T-helper 1 cell (primary cell): ENCODE measurements around the gene ERAL1.
"Not testable (repeated sequence)": the region's sequence is repeated elsewhere in the genome, so short reads cannot be mapped to it uniquely, and the experiment has no call there.

Experiments
- DNase-seq, 5 donors: peaks; one replicate each; pipeline ENCODE4 v3.0.0-alpha.2; 2012 to 2020

ERAL1 gene

GRCh38 chr17:28853295-28853694 lies 1.5 kb upstream of the ERAL1 start:
- no peak for DNase-seq

- no peak for DNase-seq
These were observed 492 bp downstream of the ERAL1 start for GRCh38 chr17:28855336-28855679.

GRCh38 chr17:28856028-28856574 lies 1.3 kb downstream of the ERAL1 start:
- no peak for DNase-seq

- DNase-seq: no peak
These were observed 3.3 kb downstream of the ERAL1 start for GRCh38 chr17:28857905-28858800.

- no peak for DNase-seq
These were observed 4.1 kb downstream of the ERAL1 start for GRCh38 chr17:28858801-28859355.

GRCh38 chr17:28860363-28860808 lies 5.6 kb downstream of the ERAL1 start:
- no peak for DNase-seq

GRCh38 chr17:28861393-28862203 lies 6.8 kb downstream of the ERAL1 start:
- no peak for DNase-seq

- DNase-seq: no peak
These were observed 7.7 kb downstream of the ERAL1 start for GRCh38 chr17:28862561-28862960.

- no peak for DNase-seq
These were observed 9.1 kb downstream of the ERAL1 start for GRCh38 chr17:28863953-28864352.

GRCh38 chr17:28864991-28865849 lies 10.4 kb downstream of the ERAL1 start:
- no peak for DNase-seq

- DNase-seq: no peak
These were observed 11.3 kb downstream of the ERAL1 start for GRCh38 chr17:28865946-28866752.

GRCh38 chr17:28867276-28867675 lies 12.5 kb downstream of the ERAL1 start:
- no peak for DNase-seq

- DNase-seq: peak in 2 of 5 donors; percentile 18 to 84
These were observed 16.3 kb downstream of the ERAL1 start for GRCh38 chr17:28871056-28871579.

- no peak for DNase-seq
These were observed 19.0 kb downstream of the ERAL1 start for GRCh38 chr17:28873839-28874238.

GRCh38 chr17:28874750-28875149 lies 19.9 kb downstream of the ERAL1 start:
- DNase-seq: no peak

- DNase-seq: no peak
These were observed 21.2 kb downstream of the ERAL1 start for GRCh38 chr17:28875848-28876550.

- DNase-seq: not testable (repeated sequence)
These were observed 22.4 kb downstream of the ERAL1 start for GRCh38 chr17:28877150-28877711.

GRCh38 chr17:28878158-28878910 lies 23.5 kb downstream of the ERAL1 start:
- DNase-seq: no peak

GRCh38 chr17:28878981-28879380 lies 24.2 kb downstream of the ERAL1 start:
- no peak for DNase-seq
